ENCODE data around the gene SPEF1. TPM values are rescaled to one million over a fixed set of nuclear protein-coding genes. Genes with fewer than 3 reads are reported as not detected.

SPEF1 gene
- total and polyA plus RNA-seq, 2 of the 13 experiments (the other 11 are each of a cell fraction or from before 2014, with no cell fraction given), result 0.11 to 0.27 TPM

GRCh38 chr20:3768342-3769130 is 12.7 kb downstream of the SPEF1 start (continued):
- TF ChIP-seq AHDC1 (CRISPR knock-in tag; IDR thresholded peaks at IDR 0.05; ENCODE audit: borderline replicate concordance) (0 out of 2 replicates have a peak, but pooled peaks have one; percentile 9), DZIP1 (CRISPR knock-in tag; IDR thresholded peaks at IDR 0.05) (0 out of 2 replicates have a peak, but pooled peaks have one; percentile 19), ZC3H4 (CRISPR knock-in tag; IDR thresholded peaks at IDR 0.05; ENCODE audit: borderline replicate concordance) (no peak), ARNTL (CRISPR knock-in tag; IDR thresholded peaks at IDR 0.05) (0 out of 2 replicates have a peak, but pooled peaks have one; percentile 7), NR0B2 (CRISPR knock-in tag; IDR thresholded peaks at IDR 0.05) (0 out of 2 replicates have a peak, but pooled peaks have one; percentile 70), ZNF44 (CRISPR knock-in tag; IDR thresholded peaks at IDR 0.05) (no peak; the same call in 1 of the 2 replicates), ZBED4 (CRISPR knock-in tag; IDR thresholded peaks at IDR 0.05; ENCODE audit: borderline replicate concordance) (no peak), SMARCE1 (IDR thresholded peaks at IDR 0.05; ENCODE audit: borderline replicate concordance) (no peak), MED8 (CRISPR knock-in tag; IDR thresholded peaks at IDR 0.05; ENCODE audit: insufficient replicate concordance) (no peak), HINFP (CRISPR knock-in tag; IDR thresholded peaks at IDR 0.05; ENCODE audit: low read depth) (peak; percentile 73), PBX2 (CRISPR knock-in tag; IDR thresholded peaks at IDR 0.05) (peak; percentile 56; the same call in 1 of the 2 replicates)
